Astrocyte (in vitro differentiated cells and primary cell): Measurements from ENCODE around the gene NEIL1.

Experiments used
- CTCF ChIP-seq: IDR thresholded peaks from 2 replicates; pipeline ENCODE4 v1.5.1; 2011; ENCODE audit warnings: low read depth, mild to moderate bottlenecking, inconsistent platforms, low read length, moderate library complexity; ENCODE audit not compliant: insufficient read depth
- EZH2 ChIP-seq: IDR thresholded peaks from 2 replicates; pipeline ENCODE4 v1.6.1; 2012; ENCODE audit warnings: mild to moderate bottlenecking, low read length, inconsistent platforms; ENCODE audit not compliant: insufficient read depth

GRCh38 chr15:75325922-75326321 is 20.9 kb upstream of the NEIL1 start:
- TF ChIP-seq CTCF (no peak), EZH2 (no peak)
